Measurements from ENCODE around the gene SRSF2.

DNA sequence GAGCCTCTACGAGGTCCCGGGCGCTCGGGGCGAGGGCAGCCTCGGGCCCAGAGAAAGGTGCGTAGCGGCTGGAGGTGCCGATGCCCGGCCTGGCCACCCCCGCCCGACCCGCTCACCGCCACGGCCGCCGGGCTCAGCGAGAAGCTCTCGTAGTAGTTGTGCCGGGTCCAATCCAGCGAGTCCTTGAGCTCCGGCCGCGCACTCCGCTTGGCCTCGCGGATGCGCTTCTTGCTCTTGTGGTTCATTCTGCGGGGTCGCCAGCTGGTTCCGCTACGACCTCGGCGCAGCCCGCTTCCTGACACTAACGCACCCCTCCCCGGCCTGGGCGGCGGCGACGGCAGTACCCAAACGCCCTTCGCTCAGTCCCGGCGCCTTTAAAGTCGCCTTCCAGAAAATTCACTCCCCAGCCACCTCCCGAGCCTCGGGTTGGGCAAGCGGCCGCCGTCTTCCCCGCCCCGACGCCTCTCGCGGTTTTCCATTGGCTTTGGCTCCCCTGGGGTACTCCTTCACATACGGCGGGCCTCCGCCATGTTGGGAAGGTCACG lies 10.8 kb downstream of the SRSF2 start, which contains the start of gene JMJD6:
- TF ChIP-seq ZNF565 (CRISPR knock-in tag; conservative IDR thresholded peaks at IDR 0.05; ENCODE audit: low read depth) (no peak), ESRRG (CRISPR knock-in tag; IDR thresholded peaks at IDR 0.05) (no peak), PPARA (CRISPR knock-in tag; IDR thresholded peaks at IDR 0.05; ENCODE audit: borderline replicate concordance) (no peak), ARNTL (CRISPR knock-in tag; IDR thresholded peaks at IDR 0.05; ENCODE audit: borderline replicate concordance, low read depth) (no peak), OSR1 (CRISPR knock-in tag; IDR thresholded peaks at IDR 0.05) (no peak)
- TF ChIP-seq, protein P1, sequence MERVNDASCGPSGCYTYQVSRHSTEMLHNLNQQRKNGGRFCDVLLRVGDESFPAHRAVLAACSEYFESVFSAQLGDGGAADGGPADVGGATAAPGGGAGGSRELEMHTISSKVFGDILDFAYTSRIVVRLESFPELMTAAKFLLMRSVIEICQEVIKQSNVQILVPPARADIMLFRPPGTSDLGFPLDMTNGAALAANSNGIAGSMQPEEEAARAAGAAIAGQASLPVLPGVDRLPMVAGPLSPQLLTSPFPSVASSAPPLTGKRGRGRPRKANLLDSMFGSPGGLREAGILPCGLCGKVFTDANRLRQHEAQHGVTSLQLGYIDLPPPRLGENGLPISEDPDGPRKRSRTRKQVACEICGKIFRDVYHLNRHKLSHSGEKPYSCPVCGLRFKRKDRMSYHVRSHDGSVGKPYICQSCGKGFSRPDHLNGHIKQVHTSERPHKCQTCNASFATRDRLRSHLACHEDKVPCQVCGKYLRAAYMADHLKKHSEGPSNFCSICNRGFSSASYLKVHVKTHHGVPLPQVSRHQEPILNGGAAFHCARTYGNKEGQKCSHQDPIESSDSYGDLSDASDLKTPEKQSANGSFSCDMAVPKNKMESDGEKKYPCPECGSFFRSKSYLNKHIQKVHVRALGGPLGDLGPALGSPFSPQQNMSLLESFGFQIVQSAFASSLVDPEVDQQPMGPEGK (CRISPR knock-in tag; IDR thresholded peaks at IDR 0.05; ENCODE audit: borderline replicate concordance), result no peak
- TF ChIP-seq, protein P2, sequence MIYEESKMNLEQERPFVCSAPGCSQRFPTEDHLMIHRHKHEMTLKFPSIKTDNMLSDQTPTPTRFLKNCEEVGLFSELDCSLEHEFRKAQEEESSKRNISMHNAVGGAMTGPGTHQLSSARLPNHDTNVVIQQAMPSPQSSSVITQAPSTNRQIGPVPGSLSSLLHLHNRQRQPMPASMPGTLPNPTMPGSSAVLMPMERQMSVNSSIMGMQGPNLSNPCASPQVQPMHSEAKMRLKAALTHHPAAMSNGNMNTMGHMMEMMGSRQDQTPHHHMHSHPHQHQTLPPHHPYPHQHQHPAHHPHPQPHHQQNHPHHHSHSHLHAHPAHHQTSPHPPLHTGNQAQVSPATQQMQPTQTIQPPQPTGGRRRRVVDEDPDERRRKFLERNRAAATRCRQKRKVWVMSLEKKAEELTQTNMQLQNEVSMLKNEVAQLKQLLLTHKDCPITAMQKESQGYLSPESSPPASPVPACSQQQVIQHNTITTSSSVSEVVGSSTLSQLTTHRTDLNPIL (CRISPR knock-in tag; IDR thresholded peaks at IDR 0.05; ENCODE audit: low read depth), result no peak
